Retina (tissue), 1 donor: ENCODE data around the gene SCAPER.
A peak's percentile ranks its signal among the peaks of the same experiment; 100 is the strongest.
"Not testable (repeated sequence)": the region's sequence is repeated elsewhere in the genome, so short reads cannot be mapped to it uniquely, and the experiment has no call there.

Experiments used
- DNase-seq: peaks from one replicate; pipeline ENCODE4 v3.0.0-alpha.2; 2016

The SCAPER gene

DNA sequence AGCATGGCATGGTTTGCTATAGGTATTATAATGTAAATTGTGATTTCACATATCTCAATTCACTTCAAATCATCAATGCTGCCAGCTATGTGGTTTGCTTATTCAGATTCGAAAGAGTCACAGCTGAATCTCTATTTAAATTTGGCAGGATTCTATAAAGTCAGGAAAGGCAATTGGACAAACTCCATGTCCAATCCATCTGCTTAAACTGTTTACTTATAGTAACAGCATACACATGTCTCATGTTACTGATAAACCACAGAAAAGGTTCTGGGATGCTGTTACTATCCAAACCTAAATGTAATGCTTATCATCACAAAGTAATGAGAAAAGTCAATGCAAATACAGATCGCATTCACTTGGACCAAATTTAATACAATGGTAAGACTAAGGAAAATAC lies 338.9 kb downstream of the SCAPER start:
- DNase-seq, result no peak

DNA sequence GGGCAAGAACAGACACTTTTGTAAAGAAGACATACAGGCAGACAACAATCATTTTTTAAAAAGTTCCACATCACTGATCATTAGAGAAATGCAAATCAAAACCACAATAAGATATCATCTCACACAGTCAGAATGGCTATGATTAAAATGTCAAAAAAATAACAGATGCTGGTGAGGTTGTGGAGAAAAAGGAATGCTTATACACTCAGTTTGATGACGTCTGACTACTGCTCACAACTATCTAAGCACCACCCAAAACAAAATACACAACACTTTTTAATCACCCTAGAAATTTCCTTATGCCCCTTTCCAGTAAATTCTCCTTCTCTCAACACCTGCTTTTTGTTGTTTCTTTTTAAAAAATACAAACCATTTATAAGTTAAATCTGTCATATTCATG lies 339.8 kb downstream of the SCAPER start:
- DNase-seq, result no peak

DNA sequence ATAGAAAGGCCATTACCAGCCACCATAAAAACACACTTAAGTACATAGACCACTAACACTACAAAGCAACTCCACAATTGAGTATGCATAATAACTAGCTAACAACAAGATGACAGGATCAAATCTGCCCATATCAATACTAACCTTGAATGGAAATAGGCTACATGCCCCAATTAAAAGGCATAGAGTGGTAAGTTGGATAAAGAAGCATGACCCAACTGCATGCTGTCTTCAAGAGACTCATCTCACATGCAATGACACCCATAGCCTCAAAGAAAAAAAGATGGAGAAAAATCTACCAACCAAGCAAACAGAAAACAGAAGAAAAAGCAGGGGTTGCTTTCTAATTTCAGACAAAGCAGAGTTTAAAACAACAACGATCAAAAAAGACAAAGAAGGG lies 349.9 kb downstream of the SCAPER start:
- no peak for DNase-seq

DNA sequence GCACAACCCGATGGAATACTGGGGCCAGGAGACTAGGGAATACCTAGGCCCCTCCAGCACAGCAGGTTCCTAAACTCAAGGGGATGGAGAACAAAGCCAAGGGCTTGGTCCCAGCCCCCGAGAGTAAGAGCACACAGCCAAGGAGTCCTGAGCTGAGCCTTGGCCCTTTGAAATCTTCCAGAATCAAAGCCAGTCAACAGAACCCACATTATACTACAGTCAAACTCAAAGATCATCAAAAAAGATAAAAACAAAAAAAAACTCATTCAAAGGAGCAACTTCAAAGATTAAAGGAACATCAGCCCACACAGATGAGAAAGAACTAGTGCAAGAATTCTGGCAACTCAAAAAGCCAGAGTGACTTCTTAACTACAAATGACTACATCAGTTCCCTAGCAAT lies 351.6 kb downstream of the SCAPER start:
- DNase-seq, result no peak

DNA sequence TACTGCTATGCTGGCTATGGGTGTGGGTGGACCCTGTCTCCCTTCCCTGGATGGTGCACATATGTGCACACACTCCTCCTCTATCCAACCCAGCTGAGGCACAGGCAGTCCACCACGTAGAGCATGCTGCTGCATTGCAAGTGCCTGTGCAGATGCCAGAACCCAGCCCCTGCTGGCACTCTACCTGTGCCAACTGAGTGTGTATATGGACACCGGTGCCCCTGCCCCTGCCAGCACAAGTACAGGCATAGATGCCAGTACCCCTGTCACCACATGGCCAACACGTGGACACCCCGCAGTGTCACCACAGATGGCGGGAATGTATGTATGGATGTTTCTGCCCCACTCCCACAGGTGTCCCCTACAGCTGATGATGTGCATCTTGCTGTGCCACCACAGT lies 352.0 kb downstream of the SCAPER start:
- no peak for DNase-seq

DNA sequence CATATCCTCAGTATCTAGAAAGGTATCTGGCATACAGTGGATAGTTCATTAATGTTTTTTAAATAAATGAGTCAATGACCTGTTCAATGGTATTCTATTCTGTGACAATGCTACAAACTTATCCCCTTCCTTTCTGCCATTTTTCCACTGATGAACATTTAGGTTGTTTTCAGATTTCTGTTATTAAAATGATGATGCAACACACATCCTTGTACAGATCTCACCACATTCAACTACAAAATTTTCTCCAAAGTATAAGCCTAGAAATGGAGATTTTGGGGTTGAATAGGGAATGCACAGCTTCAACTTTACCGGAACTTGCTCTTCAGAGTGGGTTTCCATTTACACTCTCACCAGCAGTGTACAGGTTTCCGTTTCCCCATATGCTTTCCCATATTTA lies 358.3 kb downstream of the SCAPER start:
- DNase-seq, result no peak

DNA sequence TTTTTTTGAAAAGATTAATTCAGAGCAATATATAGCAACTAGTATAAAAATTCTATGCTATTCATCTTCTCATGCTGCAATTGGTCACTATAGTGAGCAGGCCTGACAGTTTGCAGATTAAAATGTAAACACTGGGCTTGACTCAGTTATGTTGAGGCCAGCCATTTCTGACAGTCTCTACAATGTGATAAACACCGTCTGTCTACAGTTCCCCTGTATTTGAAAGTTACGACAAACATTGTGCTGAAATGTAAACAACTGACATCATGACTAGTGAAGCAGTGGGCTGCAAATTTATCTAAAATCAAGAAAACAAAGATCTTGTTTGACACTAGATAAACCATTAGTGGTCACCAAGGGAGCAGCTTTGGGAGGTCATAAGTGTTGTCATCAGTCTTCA lies 371.1 kb downstream of the SCAPER start:
- DNase-seq, result no peak

DNA sequence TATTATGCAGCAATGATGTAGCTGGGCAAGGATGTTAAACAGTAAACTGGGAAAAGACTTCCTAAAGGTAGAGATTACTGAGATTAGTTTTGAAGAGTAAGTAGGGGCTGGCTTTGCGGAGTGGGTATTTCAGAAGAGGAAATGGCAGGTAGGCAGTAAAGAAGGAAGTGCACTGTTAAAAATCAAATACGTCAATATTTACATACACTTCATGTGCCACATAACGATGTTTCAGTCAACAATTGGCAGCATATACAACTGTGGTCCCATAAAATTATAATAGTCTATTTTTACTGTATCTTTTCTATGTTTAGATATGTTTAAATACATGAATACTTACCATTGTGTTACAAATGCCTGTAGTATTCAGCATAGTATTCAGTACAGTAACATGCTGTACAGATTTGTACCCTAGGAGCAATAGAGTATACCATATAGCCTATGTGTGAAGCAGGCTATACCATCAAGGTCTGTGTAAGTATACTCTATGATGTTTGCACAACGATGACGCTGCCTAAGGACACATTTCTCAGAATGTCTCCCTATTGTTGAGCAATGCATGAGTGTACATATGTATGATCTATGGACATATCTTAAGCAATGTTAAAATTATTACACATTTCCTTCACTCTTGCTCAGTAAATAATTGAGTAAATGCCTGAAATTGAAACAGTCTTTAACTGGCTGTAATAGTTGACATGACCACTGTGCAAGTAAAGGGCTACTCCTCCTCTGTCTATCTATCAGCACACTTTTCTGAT lies 371.9 kb downstream of the SCAPER start:
- no peak for DNase-seq

DNA sequence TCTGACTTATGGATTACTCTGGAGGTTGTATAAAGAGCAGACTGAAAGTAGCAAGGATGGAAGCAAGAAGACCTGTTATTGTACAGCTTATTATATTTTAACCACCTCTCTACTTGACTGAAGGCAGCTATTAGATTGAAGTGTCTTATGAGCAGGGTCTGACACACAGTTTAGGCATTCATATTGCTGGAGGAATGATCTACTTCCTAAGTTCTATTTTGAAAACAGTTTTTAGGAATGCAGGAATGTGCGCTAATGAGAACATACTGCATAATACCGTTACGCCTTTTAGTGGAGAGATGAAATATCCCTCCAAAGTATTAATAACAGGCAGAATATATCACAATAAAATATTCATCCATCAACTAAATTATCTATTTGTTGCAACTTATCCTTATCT lies 375.2 kb downstream of the SCAPER start:
- no peak for DNase-seq

DNA sequence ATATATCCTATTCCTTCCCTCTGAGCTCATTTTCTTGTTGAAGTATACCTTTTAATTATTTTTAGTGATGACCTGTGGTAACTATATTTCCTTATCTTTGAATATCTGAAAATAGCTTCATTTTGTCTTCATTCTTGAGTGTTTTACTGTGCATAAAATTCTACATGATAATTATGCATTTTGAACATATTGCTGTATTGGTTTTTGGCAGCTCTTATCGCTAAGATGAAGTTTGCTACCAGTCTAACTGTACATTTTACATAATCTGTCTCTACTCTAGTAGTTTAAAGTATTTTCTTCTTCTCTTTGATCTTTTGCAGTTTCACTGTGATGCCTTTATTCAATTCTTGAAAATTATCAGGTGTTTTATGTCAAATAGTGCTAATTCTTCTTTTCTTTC lies 379.0 kb downstream of the SCAPER start:
- no peak for DNase-seq

DNA sequence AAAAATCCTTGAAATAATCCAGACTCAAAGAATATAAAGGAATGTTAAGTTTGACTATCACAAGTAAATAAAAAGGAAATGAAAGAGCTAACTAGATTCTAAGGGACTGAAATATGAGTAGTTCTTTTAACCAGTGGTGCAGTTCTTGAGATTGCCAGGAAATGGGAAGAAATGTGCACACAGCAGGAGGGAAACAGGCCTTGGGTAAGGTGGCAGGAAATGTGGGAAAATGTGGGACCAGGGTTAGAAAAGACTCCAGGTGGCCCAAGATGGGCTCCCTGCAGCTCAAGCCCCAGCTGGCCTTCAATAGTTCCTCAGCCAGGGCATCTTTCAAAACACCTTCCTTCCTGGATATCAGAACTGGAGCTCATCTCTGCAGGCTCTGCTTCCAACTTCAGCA lies 387.2 kb downstream of the SCAPER start:
- DNase-seq, result no peak

DNA sequence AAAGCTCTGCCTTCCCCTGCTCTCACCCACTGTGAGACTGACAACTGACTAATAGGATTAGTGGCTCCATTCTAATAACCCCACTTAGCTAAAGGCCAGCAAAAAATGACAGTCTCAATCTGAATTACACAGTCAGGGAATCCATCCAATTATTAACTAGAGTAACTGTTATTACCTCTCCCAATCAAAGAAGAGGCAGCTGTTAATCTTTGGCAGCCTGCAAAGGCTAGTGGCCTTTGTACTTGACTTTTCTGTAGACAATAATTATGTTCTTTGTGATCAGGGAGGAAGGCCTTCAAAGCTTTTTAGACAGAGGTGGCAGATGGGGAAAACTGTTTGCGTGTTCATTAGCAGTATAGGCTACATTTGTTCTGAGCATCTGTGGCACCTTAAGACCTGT lies 390.9 kb downstream of the SCAPER start:
- peak; percentile 39 for DNase-seq

DNA sequence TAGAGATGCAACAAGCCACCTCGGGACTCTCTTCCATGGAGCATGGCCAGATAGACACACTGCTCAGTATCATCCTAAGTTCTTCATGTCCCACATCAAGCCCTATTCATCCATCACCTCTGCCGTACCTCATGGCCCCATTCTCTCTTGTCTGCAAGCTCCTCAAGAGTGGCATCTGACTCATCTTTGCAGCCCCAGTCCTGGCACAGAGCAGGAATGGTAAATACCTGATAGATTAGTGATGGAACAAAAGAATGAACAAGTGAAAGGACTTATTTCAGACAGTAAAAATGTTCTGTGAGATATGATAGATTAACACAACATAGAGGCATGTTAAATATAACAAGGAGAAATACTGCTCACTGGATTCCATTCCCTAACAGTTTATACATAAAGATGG lies 392.2 kb downstream of the SCAPER start:
- DNase-seq, result no peak

DNA sequence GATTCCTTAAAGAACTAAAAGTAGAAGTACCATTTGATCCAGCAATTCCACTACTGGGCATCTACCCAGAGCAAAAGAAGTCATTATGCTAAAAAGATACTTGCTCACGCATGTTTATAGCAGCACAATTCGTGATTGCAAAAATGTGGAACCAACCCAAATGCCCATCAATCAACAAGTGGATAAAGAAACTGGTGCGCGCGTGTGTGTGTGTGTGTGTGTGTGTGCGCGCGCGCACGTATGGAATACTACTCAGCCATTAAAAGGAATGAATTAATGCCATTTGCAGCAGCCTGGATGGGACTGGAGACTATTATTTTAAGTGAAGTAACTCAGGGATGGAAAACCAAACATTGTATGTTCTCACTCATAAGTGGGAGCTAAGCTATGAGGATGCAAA lies 394.5 kb downstream of the SCAPER start:
- not testable (repeated sequence) for DNase-seq

DNA sequence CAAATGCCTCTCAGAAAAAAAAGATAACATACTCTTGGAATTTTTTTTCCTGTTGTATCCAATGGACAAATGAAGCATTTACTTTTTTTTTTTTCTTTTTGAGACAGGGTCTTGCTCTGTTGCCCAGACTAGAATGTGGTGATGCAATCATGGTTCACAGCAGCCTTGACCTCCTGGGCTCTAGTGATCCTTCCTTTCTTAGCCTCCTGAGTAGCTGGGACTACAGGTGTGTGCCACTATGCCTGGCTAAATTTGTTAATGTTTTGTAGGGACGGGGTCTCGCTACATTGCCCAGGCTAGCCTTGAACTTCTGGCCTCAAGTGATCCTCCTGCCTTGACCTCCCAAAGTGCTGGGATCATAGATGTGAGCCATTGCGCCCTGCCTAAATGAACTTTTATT lies 401.3 kb downstream of the SCAPER start:
- DNase-seq, result no peak

DNA sequence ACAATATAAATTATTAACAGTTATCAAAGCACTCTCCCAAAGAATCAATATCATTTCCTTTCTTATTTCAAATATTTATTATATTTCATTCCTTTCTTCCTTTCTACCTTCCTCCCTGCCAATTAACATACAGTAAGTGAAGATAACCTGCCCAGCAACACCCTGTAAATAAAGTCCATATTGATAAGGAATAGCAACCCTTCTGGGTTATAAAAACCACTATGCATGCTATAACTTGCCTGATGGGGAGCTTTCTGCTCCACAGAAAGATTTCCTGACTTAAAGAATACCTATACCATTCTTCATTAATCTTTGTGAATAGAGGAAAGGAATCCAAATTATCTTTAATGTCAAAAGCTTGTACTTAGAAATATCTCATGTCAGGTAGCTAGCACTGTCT lies 402.0 kb downstream of the SCAPER start:
- no peak for DNase-seq

DNA sequence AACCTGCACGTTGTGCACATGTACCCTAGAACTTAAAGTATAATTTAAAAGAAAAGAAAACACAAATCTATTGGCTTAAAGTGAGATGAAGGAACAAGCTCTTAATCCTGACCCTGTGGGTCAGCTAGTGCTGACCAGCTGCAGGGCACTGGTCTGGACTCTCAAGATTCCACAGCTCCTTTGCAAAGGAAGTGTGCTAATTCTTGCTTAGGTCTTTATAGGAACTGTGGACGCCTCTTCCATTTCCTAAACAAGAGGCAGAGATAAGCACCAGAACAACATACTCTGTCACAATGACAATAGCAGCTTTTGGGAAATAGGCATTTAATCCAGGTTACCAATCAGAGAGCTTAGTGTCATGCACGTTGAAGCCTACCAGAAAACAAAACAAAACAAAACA lies 402.5 kb downstream of the SCAPER start:
- no peak for DNase-seq

DNA sequence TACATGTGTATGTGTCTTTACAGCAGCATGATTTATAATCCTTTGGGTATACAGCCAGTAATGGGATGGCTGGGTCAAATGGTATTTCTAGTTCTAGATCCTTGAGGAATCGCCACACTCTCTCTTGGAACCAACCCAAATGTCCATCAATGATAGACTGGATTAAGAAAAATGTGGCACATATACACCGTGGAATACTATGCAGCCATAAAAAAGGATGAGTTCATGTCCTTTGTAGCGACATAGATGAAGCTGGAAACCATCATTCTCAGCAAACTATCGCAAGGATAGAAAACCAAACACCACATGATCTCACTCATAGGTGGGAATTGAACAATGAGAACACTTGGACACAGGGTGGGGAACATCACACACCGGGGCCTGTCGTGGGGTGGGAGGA lies 403.0 kb downstream of the SCAPER start:
- DNase-seq, result not testable (repeated sequence)

DNA sequence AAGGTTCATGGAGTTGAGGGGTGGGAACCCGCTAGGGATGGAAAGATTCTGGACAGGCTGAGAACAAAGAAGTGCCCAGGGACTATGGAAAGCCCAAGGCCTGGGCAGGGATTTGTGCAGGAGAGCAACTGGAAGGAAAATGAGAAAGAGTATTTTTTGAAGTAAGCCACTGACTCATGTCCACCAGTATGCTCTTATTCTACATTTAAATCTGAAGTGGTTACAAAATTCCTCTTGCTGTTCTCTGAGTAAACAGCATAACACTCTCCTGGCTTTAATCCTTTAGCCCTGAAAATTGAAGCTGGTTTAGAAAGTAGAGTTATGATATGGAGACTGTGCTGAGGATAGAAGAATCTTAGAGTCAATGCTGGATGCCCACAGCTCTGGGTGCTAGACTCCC lies 403.4 kb downstream of the SCAPER start:
- no peak for DNase-seq

DNA sequence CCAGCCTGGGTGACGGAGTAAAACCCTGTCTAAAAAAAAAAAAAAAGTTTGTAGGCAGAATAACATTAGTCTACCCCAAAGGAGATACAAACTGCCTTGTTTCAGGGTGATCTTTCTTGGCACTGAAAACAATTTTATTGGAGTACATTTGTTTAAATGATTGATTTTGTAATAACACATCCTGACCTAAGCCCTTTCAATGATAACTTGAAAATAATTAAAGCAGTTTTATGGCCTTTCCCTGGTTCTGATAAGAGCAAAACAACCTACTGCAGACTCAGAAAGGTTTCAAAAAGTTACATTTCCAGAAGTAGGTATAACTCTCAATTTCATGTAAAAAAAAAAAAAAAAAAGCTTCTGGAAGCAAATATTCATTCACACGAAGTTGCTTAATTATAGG lies 404.1 kb downstream of the SCAPER start:
- no peak for DNase-seq

DNA sequence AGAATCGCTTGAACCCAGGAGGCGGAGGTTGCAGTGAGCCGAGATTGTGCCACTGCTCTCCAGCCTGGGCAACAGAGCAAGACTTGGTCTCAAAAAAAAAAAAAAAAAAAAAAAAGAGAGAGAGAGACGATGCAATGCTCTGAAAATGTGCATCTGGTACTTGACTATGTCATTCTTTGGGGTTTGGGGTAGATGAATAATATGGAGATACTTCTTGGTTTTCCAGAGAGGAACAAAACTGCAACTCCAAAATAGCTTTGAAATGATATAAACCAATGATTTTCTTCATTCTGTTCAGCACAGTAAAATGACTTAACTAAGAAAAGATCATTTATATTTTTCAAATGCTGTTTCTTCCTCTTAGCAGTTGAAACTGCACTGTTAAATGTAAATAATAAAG lies 409.7 kb downstream of the SCAPER start:
- DNase-seq, result no peak

DNA sequence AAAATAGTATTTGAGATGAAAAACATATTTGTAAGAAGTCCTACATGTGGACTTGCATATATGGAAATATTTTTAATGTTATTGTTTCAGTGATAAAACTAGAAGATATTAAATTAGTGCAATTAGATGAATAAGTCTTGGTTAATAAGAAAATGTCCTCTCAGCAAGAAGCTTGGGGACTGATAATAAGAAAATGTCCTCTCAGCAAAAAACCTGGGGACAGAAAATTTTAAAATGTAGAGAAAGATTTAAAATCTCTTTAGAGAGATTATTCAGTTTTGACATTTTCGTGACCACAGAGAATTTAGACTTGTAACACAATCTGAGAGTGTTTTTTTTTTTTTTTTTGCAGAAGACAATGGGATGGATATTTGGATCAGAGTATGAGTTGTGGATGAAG lies 412.6 kb downstream of the SCAPER start:
- DNase-seq, result no peak

DNA sequence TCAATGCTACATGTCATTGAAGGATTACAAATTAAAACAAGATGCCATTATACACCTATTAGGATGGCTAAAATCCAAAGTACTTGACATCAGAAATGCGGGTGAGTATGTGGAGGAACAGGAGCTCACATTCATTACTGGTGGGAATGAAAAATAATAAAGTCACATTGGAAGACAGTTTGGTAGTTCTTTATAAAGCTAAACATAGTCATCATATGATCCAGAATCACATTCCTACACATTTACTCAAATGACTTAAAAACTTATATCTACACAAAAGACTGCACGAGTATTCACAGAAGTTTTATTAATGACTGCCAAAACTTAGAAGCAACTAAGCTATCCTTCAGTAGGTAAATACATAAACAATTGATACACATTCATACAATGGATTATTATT lies 421.4 kb downstream of the SCAPER start:
- DNase-seq, result no peak

DNA sequence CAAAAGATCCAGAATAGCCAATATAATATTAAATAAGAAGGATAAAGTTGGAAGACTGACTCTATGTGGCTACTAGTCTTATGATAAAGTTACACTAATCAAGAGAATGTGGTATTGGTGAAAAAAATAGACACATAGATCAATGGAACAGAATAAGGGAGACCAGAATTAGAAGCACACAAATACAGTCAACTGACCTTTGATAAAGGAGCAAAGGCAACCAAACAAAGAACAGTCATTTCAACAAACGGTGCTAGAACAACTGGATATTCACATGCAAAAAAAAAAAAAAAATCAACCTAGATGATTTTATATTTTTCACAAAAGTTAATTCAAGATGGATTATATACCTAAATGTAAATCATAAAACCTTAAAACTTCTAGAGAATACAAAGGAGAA lies 422.1 kb downstream of the SCAPER start:
- no peak for DNase-seq

DNA sequence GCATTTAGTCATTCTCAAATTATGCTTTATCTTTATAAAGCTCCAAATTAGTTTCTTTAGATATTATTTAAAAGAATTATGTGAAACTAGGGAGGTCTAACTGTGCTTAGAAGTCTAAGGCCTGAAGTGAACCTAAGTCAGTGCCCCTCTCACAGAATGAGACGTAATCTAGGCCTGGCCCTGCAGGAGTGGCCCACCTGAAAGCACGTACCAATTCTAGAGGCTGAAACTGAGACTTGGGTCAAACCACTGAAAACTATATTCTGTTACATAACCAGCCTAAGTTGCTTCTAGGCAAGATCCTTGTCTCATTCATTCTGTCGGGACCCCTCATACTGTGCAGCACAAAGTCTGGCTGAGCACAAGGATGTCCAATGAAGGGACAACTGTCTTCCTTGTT lies 424.9 kb downstream of the SCAPER start:
- DNase-seq, result no peak

DNA sequence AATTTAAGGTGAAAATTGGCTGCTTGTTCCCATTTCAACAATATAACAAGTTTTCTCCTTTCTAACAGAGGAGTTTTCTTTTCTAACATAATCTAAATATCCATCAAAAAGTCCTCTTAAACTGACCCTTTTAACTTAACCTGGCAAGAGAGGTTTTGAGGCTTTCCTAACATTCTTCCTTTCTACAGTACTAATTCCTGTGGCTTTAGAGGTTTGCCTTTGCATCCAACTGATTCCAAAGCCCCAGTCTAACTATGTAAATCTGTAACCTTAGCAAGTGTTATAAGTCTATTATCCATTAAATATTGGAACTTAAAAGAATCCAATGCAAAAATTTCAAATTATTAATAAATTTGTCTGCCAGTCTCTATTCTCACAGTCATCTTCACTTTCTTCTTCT lies 434.4 kb downstream of the SCAPER start:
- DNase-seq, result no peak
